ENCODE results near the gene COQ9. TPM values are rescaled to one million over a fixed set of nuclear protein-coding genes. Genes with fewer than 3 reads are reported as not detected.
"Not testable (repeated sequence)": the region's sequence is repeated elsewhere in the genome, so short reads cannot be mapped to it uniquely, and the experiment has no call there.

Gene COQ9
- polyA plus RNA-seq, 3 donors = 100 to 114 (median 114) TPM

- no peak for DNase-seq
These were observed 27.8 kb upstream of the COQ9 start for GRCh38 chr16:57419506-57419905.

DNA sequence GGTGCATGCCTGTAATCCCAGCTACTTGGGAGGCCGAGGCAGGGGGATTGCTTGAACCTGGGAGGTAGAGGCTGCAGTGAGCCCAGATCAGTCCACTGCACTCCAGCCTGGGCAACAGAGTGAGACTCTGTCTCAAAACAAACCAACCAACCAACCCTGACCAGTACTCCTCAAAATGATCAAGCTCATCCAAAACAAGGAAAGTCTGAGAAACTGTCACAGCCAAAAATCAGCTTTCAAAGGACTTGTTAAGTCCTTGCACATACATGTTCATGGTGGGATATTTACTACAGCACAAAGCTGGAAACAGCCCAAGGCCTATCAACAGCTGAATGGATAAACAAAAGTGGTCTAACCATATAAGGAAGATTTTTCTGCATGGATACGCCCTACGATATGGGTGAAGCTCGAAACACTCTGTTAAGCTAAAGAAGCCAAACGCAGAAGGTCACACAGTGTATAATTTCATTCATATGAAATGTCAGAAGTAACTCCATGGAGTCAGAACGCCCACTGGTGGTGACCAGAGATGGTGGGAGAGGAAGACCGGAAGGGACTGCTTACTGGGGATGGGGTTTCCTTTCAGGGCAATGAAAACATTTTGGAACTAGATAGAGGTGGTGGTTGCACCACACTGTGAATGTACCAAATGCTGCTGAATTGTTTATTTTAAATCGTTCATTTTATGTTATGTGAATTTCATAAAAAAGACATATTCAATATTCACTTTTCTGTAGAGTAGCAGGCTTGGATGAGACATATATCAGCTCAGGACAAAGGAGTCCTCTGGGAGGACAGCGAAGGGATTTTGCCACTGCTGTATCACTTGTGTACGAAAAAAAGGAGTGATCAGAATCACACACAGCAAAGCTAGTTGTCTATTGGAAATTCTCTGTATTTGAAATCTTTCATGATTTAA, 25.0 kb upstream of the COQ9 start:
- peak; percentile 74 for DNase-seq

- DNase-seq = no peak
These were observed 24.1 kb upstream of the COQ9 start for GRCh38 chr16:57423152-57423551.

GRCh38 chr16:57424583-57424982, 22.7 kb upstream of the COQ9 start:
- no peak for DNase-seq

DNA sequence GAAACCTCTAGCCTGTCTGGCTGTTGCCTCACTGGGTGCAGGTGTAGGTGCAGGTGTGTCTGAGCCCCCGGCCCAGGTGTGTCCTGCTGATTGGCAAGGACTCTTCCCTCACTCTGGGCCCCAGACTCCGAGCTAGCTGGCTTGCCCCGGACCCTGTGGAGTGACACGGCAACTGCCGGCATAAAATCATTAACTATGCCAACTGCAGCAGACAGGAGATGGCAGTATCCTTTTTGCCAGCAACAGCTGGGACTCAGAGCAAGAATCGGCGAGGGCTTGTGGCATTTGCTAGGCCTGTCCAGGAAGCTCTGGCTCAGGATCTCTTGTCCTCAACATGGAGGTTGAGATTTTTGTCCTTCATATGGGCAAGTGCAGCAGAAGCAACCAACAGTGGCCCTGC, 20.9 kb upstream of the COQ9 start:
- no peak for DNase-seq

GRCh38 chr16:57427307-57427706, 20.0 kb upstream of the COQ9 start:
- no peak for DNase-seq

GRCh38 chr16:57427824-57428223, 19.5 kb upstream of the COQ9 start:
- DNase-seq = no peak

DNA sequence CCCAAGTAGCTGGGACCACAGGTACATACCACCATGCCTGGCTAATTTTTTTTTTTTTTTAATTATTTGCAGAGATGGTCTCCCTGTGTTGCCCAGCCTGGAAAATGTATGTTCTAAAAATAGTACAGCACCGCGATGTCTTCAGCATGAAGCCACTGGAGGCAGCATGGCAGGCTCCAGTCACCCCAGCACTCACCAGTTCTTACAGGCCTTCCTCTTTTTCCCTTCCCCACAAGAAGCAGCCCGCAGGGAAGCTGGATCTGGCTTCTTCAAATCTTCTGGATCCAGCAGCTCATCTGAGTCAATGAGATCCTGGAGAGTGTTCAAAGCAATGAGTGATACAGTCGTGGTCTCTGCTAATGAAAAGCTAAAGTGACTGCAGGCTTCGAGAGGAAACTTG, 16.3 kb upstream of the COQ9 start:
- DNase-seq = no peak

DNA sequence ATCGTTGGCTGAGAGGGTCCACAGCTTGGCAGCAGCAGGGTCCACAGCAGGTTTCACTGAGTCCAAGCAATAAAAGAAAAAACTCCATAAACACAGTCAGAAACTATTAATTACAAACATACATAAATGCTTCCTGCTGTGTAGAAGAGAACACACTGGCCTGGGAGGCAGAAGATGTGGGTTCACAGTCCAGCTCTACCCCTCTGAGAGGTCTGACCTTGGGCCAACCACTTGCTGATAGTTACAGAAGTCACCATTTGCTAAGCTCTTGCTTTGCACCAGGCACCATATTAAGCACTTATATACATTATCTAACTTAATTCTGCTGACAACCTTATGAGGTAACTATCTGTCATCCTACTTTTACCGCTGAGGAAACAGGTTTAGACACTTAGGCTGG, 14.8 kb upstream of the COQ9 start:
- DNase-seq = no peak

GRCh38 chr16:57432989-57433388, 14.3 kb upstream of the COQ9 start:
- DNase-seq = no peak

DNA sequence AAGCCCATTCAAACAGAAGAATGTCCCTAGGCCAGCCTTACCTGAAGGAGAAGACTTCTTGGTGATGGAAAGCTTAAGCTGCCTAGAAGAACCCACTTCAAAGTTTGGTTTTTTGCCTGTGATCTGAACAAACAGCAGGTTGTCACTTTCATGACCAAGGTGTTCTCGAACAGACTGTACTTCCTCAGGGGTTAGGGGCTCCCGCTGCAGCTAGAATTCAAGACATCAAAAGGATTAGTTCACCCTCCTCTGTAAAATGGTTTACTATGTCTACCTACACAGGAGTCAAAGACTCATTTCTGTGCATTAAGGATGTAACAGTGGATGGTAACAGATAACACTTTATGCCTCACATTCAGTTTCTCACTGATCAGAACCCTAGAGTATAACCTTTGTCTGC, 13.3 kb upstream of the COQ9 start:
- DNase-seq = no peak

GRCh38 chr16:57435838-57436237, 11.4 kb upstream of the COQ9 start:
- no peak for DNase-seq

DNA sequence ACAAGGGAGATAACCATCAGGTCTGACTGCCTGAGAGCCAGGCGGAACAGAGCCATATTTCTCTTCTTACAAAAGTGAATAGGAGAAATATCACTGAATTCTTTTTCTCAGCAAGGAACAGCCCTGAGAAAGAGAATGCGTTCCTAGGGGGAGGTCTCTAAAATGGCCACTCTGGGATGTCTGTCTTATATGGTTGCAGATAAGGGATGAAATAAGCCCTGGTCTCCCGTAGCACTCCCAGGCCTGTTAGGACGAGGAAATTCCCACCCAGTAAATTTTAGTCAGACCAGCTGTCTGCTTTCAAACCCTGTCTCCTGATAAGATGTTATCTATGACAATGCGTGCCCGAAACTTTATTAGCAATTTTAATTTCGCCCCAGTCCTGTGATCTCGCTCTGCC, 7.3 kb upstream of the COQ9 start:
- DNase-seq = not testable (repeated sequence)

DNA sequence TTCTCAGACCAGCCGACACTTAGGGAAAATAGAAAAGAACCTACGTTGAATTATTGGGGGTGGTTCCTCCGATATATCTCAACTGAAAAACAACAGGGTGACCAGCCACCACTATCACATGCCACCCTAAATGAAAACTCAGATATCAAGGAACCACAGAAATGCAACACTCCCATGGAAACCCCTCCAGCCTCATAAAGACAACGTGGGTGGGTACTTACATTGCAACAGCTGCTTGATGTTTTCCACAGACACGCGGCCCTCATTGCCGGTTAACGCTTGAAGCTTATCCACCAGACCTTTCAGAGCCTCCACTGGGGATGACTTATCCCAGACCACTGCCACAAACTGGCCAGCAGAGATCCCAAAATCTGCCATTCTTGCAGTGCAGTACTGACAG, 6.7 kb upstream of the COQ9 start:
- DNase-seq = not testable (repeated sequence)

DNA sequence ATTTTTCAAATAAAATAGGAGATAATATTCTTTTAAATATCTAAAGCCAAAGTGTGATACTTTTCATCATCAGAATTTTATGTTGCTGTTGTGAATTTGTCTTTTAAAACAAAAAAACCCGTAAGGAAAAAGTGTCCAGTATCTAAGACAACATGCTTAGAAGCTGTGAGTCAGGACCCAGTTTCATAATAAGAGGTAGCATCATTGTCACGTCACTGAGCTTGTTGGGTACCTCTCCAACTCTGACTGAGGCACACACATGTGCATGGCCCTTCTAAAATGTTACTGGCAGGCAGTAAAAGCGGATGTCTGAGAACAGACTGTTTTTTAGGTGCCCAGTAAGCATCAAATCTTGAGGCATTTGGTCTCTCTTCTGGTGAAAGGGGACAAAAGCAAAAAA, 2.6 kb upstream of the COQ9 start:
- no peak for DNase-seq

- DNase-seq = no peak
These were observed 1.8 kb upstream of the COQ9 start for GRCh38 chr16:57445510-57445909.

GRCh38 chr16:57446531-57447185, 621 bp upstream of the COQ9 start:
- no peak for DNase-seq

- no peak for DNase-seq
These were observed 4.7 kb downstream of the COQ9 start for GRCh38 chr16:57452021-57452420.

DNA sequence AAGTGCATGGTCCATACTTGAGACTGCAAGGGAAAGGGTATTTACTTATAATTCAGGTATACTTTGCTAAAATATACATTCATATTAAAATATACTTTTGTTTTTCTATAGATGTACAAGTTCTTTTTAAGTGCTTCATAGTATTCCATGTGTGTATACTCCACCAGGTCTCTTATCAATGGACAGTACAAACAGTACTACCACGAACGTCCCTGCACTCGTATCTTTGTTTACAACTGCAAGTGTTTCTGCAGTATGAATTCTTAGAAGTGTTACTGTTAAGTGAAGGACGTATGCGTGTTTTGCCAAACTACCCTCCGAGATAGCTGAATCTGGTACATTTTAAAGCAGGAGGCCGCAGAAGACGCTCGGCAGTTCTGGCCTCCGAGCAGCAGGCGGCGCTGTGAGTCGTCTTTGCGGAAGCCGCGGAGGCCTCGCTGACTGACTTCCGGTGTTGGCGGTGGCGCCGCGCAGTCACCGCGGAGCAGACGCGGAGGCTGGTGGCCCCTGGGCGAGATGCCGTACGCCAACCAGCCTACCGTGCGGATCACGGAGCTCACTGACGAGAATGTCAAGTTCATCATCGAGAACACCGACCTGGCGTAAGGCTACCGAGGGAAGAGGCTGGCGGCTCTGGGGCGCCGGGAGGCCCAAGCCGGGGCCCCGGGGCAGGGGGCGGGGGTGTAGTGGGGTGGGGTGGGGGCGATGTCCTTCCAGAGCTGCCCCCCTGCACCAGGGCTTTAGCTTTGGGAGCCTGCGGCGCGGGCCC, 15.1 kb downstream of the COQ9 start, which contains the start of gene POLR2C:
POLR2C (plus strand) TSS at position 471 of the 769 bp plus-strand sequence; CDS start at position 517, 46 bp downstream.
- DNase-seq = peak; percentile 82

GRCh38 chr16:57462978-57463362, 15.7 kb downstream of the COQ9 start:
- no peak for DNase-seq

- DNase-seq = no peak
These were observed 17.2 kb downstream of the COQ9 start for GRCh38 chr16:57464523-57464922.

GRCh38 chr16:57468346-57468745, 21.1 kb downstream of the COQ9 start:
- DNase-seq = no peak

DNA sequence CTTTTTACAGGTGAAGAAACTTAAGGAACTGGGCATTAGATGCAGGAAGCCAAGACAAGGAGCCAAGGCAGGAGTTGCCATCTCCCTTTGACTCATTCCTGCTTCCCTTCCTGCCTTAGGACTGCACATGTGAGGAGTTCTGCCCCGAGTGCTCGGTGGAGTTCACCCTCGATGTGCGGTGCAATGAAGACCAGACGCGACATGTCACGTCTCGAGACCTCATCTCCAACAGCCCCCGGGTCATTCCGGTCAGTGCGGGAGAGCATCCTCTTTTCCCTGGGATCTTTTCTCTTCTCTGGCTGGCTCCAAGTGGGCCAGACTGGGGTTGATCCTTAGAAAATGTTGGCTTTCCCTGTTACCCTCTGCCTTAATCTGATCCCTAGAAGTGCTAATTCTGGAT, 21.8 kb downstream of the COQ9 start:
- DNase-seq = no peak
